GM19351 (cell line): ENCODE measurements around the gene SYTL3.
"Not testable (repeated sequence)": the region's sequence is repeated elsewhere in the genome, so short reads cannot be mapped to it uniquely, and the experiment has no call there.

Source experiments
- ATAC-seq: cut with Tn5 transposase; IDR thresholded peaks from one replicate; pipeline ENCODE4 v1.9.1; 2021; ENCODE audit warnings: mild to moderate bottlenecking, moderate library complexity; ENCODE audit not compliant: unreplicated experiment

Gene SYTL3

GRCh38 chr6:158786645-158787304, 136.9 kb downstream of the SYTL3 start:
- no peak for ATAC-seq

DNA sequence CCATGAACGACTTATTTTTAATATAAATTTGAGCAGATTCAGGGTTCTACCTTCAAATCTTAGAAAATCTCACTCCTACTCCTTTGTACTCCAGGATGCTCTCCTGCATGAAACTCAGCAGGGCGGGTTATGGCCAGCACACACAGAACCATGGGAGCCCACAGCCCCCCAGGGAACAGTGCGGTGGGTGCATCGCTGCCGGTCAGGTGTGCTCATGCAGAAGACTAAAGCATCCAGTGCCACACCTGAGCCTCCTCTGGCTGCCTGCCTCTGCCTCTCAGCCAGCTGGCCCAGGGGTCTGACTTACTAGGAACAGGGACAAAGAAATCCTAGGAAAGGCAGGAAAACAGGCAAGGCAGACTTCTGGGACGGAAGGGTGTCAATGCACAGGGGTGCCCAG, 137.5 kb downstream of the SYTL3 start:
- no peak for ATAC-seq

GRCh38 chr6:158789115-158789917, 139.5 kb downstream of the SYTL3 start:
- peak; percentile 45 for ATAC-seq

- ATAC-seq: no peak
These were observed 141.5 kb downstream of the SYTL3 start for GRCh38 chr6:158791274-158791855.

DNA sequence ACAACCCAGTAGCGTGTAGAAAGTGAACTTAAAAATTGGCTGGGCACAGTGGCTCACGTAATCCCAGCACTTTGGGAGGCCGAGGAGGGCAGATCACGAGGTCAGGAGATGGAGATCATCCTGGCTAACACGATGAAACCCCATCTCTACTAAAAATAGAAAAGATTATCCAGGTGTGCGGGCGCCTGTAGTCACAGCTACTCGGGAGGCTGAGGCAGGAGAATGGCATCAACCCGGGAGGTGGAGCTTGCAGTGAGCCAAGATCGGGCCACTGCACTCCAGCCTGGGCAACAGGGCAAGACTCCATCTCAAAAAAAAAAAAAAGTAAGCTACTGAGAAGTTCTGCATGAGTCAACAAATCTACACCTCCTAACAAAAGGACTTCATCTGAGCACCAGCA, 142.7 kb downstream of the SYTL3 start:
- not testable (repeated sequence) for ATAC-seq

- peak; percentile 65 for ATAC-seq
These were observed 143.6 kb downstream of the SYTL3 start for GRCh38 chr6:158793432-158793831.

DNA sequence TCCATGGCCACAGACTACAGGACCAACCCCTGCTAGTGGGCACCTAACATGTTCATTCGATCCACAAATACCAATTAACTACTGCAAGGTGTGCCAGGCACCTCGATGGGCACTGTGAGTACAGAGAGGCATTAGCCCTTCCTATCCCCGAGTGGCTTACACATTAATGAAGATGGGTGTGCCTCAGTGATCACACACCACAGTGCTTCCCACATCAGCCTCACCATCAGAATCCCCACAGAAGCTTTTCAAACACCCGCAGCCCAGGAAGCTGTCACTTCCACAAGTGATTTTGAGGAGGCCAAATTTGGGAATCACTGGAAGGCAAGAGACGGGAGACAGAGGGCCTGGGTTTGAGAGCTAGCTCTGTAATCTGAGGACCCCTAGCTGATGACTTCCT, 145.7 kb downstream of the SYTL3 start:
- ATAC-seq: no peak

DNA sequence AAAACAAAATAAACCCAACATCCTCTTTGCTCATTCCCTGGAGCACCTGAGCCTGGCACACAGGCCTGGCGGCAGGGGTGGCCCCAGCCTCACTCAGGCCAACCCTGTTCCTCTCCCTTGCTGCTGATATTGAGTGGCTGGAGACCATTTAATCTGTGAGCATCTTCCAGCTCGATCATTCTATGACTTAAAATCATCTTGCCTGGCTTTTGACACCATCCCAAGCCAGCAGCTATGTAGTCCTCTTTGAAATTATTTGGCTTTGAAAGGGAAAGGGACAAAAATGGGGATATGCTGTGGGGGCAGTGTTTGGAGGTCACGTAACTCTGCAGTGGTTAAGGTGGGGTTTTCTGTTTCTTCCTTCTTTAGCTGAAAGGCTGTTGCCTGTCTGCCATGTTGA, 146.5 kb downstream of the SYTL3 start:
- ATAC-seq: no peak

GRCh38 chr6:158797331-158798310, 147.8 kb downstream of the SYTL3 start:
- no peak for ATAC-seq

DNA sequence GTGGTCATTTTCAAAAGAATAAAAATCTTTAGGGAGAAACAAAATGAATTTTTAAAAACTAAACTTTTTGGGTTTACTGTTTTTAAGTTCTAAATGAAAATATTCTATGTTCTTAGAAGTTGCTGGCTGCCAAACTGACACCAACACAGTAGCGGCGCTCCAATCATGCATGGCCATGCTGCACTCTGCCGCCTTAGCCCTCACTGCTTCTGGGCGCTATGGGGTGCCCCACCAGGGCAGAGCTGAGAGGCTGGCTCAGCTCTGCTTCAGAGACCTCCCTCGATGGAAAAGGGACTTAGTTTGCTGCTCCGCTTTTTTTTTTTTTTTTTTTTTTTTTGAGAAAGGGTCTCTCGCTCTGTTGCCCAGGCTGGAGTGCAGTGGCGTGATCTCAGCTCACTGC, 148.5 kb downstream of the SYTL3 start:
- no peak for ATAC-seq

GRCh38 chr6:158799051-158799792, 149.4 kb downstream of the SYTL3 start:
- ATAC-seq: no peak

GRCh38 chr6:158801655-158802294, 151.9 kb downstream of the SYTL3 start:
- no peak for ATAC-seq

GRCh38 chr6:158803733-158804143, 153.9 kb downstream of the SYTL3 start:
- peak; percentile 78 for ATAC-seq

DNA sequence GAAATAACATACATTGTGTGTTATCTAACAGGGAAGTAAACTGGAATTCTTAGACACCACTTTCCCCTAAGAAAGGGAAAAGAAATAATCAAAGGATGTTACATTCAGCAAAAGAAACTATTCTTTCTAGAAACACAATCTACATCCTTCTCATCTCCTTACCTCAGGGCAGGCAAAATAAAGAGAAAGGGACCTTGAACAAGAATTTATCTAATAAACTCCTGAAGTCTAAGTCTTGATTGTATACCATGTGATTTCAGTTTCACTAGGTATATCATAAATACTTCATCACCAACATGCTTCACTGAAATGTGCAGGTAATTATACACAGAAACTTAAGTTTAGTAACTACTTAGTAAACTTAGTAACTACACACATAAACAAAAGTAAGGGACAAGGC, 154.4 kb downstream of the SYTL3 start:
- ATAC-seq: no peak

- no peak for ATAC-seq
These were observed 156.0 kb downstream of the SYTL3 start for GRCh38 chr6:158805698-158806377.

DNA sequence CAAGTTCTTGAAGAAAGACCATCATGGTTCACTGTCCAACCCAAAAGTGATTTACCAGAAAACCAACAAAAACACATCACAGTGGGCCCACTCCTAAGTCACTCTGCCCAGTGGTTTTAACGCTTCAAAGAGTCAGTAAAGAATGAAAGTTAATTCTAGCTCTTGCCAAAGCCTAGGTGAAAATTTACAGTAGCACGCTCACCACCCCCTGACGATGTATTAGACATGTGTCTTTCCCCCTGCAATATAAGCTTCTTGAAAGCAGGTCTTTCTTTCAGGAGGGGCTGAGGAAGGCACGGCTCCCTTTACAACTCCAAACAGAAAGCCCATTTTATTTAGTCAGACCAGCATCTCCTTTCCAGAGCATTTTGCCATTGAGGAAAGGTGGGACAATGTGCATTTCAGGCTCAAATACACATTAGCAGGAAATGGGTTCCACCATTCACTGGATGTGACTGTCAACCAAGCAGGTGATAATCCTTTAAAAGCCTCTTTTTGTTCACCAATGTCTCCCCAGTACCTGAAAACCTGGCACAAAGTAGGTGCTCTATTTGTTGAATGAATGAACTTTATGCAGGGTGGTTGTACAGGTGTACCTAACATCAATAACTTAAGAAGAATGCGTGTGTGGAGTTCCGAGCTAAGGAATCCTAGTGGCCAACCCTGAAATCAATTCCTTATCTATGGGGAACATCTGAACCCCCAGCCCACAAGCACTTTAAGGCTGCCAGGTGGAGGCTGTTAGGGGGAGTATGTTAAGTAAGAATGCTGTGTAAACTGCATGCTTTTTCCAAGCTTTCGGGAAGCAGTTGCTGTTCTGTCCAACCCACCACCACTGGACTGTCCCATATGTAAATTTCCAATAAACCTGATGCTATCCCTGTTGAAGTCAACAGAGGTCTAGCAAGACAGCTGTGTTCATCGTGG, 157.9 kb downstream of the SYTL3 start:
- ATAC-seq: no peak

DNA sequence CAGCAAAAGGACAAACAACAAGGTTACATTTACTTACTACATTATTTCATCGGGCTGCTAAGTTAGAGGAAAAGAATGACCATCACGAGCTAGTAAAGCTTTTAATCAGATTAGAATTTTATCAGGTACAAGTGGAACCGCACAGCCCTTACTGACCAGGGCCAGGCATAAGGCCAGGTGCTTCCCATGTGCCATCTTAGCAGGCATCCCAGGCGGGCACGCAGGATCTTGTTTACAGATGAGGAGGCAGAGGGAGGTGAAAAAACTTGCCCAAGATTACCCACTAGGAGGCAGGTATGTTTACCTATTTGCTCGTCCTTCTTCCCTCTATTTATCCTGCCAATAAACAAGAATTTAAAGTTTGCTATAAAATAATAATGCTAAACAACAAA, 158.6 kb downstream of the SYTL3 start:
- ATAC-seq: no peak
